Type B pancreatic cell (in vitro differentiated cells): ENCODE data around the gene ALDH3A2. TPM values are rescaled to one million over a fixed set of nuclear protein-coding genes. Genes with fewer than 3 reads are reported as not detected.
A peak's percentile ranks its signal among the peaks of the same experiment; 100 is the strongest.
"Not testable (repeated sequence)": the region's sequence is repeated elsewhere in the genome, so short reads cannot be mapped to it uniquely, and the experiment has no call there.

Experiments used
- DNase-seq: peaks from one replicate; pipeline ENCODE4 v3.0.0; 2021; ENCODE audit warnings: mixed read lengths; ENCODE audit not compliant: unreplicated experiment; ENCODE audit errors: extremely low spot score
- H3K27ac Mint-ChIP-seq: 2 replicates; pipeline ENCODE4 v1.8.0; 2021; ENCODE audit warnings: mild to moderate bottlenecking, mixed read lengths
- H3K27me3 Mint-ChIP-seq: 2 replicates; pipeline ENCODE4 v1.8.0; 2021; ENCODE audit warnings: mixed read lengths
- H3K36me3 Mint-ChIP-seq: 2 replicates; pipeline ENCODE4 v1.8.0; 2021; ENCODE audit warnings: mixed read lengths
- H3K4me1 Mint-ChIP-seq: one replicate; pipeline ENCODE4 v1.8.0; 2021; ENCODE audit warnings: mixed read lengths; ENCODE audit not compliant: unreplicated experiment
- H3K4me3 Mint-ChIP-seq: 2 replicates; pipeline ENCODE4 v1.8.0; 2021; ENCODE audit warnings: mild to moderate bottlenecking, mixed read lengths
- H3K9me3 Mint-ChIP-seq: 2 replicates; pipeline ENCODE4 v1.8.0; 2021; ENCODE audit warnings: mixed read lengths
- CTCF ChIP-seq: fragments of 200-600 bp; sonication (generic); conservative IDR thresholded peaks from 2 replicates; pipeline ENCODE4 v1.5.0; 2021; ENCODE audit warnings: antibody characterized with exemption, mild to moderate bottlenecking
- total RNA-seq: library from RNA; stranded (reverse); gene quantifications from 2 replicates; pipeline ENCODE4 v1.2.1, GENCODE V29; 2021; ENCODE audit warnings: low replicate concordance

ALDH3A2 gene
- total RNA-seq, 1 donor from 2014 or later = 69.8 TPM

DNA sequence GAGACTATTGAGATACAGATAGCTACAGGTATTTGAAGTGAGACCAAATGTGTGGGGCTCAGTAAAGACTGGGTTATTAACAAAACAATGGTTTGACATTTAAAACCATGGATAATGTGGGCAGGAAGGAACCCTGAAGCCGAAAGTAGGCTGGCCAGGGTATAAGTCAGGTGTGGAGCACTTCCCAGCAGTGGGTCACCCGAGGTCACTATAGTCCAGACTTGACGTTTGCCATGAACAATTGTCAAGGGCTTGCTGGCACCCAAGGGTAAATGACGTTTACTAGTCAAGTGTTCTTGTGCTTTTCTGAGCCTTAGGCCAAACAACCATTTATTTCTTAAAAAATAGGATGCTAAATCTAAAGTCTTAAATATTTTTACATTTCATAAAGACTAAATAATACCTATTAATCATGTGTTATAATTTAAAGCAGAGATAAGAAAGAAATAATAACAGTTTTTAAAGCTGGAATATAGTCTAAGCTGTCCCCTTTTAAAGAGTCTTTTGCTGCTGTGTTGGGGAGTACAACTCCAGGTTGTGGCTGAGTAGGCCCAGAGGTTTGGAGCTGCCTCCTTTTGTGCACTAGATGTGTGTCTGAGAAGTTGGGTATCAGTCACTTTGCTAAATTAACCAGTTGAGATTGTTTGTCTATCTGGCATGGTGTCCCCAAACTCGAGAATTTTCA lies 15.7 kb downstream of the ALDH3A2 start:
- DNase-seq = no peak
- H3K9me3 Mint-ChIP-seq = no peaks in the 10 kb centered on the region
- no peak for TF ChIP-seq CTCF
- peaks cover 34% of the 10 kb centered on the region for H3K36me3 Mint-ChIP-seq
- H3K27ac Mint-ChIP-seq = no peak overlapping the region
- peaks cover 4% of the 10 kb centered on the region for H3K4me1 Mint-ChIP-seq
- no peaks in the 10 kb centered on the region for H3K27me3 Mint-ChIP-seq
- H3K4me3 Mint-ChIP-seq = no peak overlapping the region

GRCh38 chr17:19664821-19665181 lies 16.2 kb downstream of the ALDH3A2 start:
- H3K4me1 Mint-ChIP-seq = peaks cover 2% of the 10 kb centered on the region
- H3K36me3 Mint-ChIP-seq = peaks cover 34% of the 10 kb centered on the region
- DNase-seq = no peak
- H3K27me3 Mint-ChIP-seq = no peaks in the 10 kb centered on the region
- no peaks in the 10 kb centered on the region for H3K9me3 Mint-ChIP-seq
- H3K4me3 Mint-ChIP-seq = no peak overlapping the region
- TF ChIP-seq CTCF = no peak
- no peak overlapping the region for H3K27ac Mint-ChIP-seq

GRCh38 chr17:19669680-19670079 lies 21.1 kb downstream of the ALDH3A2 start:
- H3K27me3 Mint-ChIP-seq, H3K9me3 Mint-ChIP-seq, H3K27ac Mint-ChIP-seq, H3K4me3 Mint-ChIP-seq, H3K4me1 Mint-ChIP-seq, DNase-seq: not testable (repeated sequence)
- peaks cover 20% of the 10 kb centered on the region for H3K36me3 Mint-ChIP-seq

DNA sequence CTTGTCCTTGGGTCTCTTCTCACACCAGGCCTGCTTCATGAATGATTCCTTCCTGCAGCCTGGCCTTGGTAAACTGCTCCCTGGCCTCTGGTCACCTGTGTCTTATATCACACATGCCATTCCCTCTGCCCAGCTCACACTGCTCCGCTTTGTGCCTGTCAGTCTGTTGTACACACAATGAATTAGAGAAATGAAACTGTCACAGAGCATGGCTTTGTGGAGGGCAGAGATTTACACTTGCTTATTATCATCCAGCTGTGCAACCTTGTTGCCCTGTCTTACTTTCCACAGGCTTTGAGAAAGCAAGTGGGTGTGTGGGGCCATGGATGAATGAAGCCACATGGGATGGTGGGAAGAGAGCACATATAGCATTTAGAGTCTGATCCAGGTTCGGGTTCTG lies 22.4 kb downstream of the ALDH3A2 start:
- Mint-ChIP-seq H3K9me3 (no peaks in the 10 kb centered on the region), H3K4me3 (no peak overlapping the region), H3K36me3 (peaks cover 14% of the 10 kb centered on the region), H3K27me3 (no peaks in the 10 kb centered on the region), H3K27ac (no peak overlapping the region), H3K4me1 (peaks cover 9% of the 10 kb centered on the region)
- DNase-seq = no peak
- no peak for TF ChIP-seq CTCF

DNA sequence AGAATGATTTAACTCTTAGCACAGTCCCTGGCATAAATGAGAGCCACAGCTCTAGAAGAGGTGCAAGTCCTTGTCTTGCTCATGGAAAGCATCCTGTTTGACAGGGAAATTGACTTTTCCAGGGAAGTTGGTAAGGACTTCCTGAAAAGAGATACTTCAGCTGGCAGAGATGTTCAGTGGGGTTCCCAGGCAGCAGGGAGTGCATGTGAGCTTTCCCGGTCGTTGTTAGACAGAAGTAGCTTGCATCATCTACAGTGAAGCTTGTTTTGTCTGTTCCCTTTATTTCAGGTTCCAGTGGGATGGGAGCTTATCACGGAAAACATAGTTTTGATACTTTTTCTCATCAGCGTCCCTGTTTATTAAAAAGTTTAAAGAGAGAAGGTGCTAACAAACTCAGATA lies 22.9 kb downstream of the ALDH3A2 start:
- TF ChIP-seq CTCF = no peak
- DNase-seq = no peak
- peaks cover 15% of the 10 kb centered on the region for H3K36me3 Mint-ChIP-seq
- no peaks in the 10 kb centered on the region for H3K9me3 Mint-ChIP-seq
- no peak overlapping the region for H3K4me3 Mint-ChIP-seq
- H3K27ac Mint-ChIP-seq = no peak overlapping the region
- no peaks in the 10 kb centered on the region for H3K27me3 Mint-ChIP-seq
- peaks cover 9% of the 10 kb centered on the region for H3K4me1 Mint-ChIP-seq

- H3K36me3 Mint-ChIP-seq = peaks cover 19% of the 10 kb centered on the region
- H3K4me1 Mint-ChIP-seq = peaks cover 9% of the 10 kb centered on the region
- H3K4me3 Mint-ChIP-seq = no peak overlapping the region
- H3K27ac Mint-ChIP-seq = peak overlapping the region; percentile 65
- H3K27me3 Mint-ChIP-seq = no peaks in the 10 kb centered on the region
- DNase-seq = no peak
- no peak for TF ChIP-seq CTCF
- H3K9me3 Mint-ChIP-seq = no peaks in the 10 kb centered on the region
Measured at GRCh38 chr17:19672009-19672750, 23.6 kb downstream of the ALDH3A2 start.
